Measurements from ENCODE around the gene KCNAB1.
A peak's percentile ranks its signal among the peaks of the same experiment; 100 is the strongest.

Gene KCNAB1

GRCh38 chr3:156407617-156408225, 287.3 kb downstream of the KCNAB1 start:
- no peak for DNase-seq (ENCODE audit: low read depth)

- no peak for DNase-seq (ENCODE audit: low read depth)
These were observed 289.3 kb downstream of the KCNAB1 start for GRCh38 chr3:156409694-156410093.

DNA sequence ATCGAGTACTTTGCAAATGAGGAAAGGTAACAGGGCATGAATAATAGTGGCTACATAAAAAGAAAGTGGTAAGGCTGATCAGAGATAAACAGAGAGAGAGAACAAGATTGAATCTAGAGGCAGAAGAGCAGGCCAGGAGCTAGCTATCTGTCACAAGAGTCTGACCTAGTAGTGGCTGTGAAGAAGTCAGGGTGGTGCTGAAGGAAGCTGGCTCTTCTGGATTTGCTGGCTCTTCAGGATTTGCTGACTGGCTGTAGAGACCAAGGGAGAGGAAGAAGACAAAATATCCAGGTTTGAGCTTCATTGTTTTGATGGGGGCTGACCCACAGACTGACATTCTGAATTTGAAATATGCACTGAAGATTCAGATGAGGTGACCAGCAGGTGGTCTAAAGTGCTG, 292.2 kb downstream of the KCNAB1 start:
- DNase-seq (ENCODE audit: low read depth), result no peak

- DNase-seq (ENCODE audit: low read depth), result no peak
These were observed 293.0 kb downstream of the KCNAB1 start for GRCh38 chr3:156413293-156413892.

DNA sequence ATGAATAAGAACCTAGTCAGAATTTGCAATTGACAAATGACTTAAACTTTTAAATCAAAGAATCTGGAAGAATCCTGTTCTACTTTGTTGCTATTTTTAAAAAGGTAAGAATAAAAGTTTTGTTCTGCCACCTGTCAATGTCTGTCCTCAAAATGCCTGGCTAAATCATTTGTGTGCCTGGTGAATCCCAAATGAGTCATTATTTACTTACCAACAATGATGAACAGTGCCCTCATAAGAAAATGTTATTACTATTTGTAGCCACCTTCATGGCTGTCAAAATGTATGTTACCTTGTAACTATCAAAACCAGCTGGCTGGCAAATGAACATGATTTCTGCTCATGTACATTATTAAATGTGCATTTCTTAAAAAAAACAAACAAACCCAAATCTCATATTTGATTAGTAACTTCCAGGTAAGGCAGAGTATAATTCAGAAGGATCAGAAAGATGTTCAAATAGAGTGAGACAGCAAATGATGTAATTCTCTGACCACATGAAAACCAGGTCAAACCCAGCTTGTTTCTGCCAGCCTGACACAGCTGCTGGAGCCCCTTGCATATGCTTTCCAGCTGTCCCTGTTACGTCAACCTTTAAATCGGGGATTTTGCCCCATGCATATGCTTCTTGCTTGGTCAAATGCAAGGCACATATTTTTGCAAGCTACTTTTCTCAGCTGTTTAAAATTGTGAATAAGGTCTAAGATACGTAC, 296.6 kb downstream of the KCNAB1 start:
- no peak for DNase-seq (ENCODE audit: low read depth)

GRCh38 chr3:156417559-156418132, 297.3 kb downstream of the KCNAB1 start:
- no peak for DNase-seq (ENCODE audit: low read depth)

GRCh38 chr3:156418428-156418827, 298.1 kb downstream of the KCNAB1 start:
- no peak for DNase-seq (ENCODE audit: low read depth)

DNA sequence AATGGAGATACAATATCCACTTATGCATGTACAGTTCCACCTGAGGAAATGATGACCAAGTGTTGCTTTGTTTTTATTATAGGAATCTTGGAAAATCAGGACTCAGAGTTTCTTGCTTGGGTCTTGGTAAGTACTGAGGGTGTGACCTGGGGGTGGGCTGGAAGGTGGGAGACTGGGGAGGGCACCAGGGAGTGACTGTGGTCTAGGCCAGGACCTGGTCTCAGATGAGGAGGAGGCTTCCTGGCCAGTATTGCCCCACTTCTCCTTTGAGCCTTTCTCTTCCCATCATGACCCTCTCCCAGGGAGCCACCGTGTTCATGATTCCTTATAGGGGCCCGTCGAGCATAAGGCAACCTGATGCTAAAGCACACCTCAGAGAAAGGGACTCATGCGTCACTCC, 301.2 kb downstream of the KCNAB1 start:
- DNase-seq (ENCODE audit: low read depth), result no peak

GRCh38 chr3:156424758-156425157, 304.4 kb downstream of the KCNAB1 start:
- DNase-seq (ENCODE audit: low read depth), result no peak

GRCh38 chr3:156425651-156426050, 305.3 kb downstream of the KCNAB1 start:
- no peak for DNase-seq (ENCODE audit: low read depth)

DNA sequence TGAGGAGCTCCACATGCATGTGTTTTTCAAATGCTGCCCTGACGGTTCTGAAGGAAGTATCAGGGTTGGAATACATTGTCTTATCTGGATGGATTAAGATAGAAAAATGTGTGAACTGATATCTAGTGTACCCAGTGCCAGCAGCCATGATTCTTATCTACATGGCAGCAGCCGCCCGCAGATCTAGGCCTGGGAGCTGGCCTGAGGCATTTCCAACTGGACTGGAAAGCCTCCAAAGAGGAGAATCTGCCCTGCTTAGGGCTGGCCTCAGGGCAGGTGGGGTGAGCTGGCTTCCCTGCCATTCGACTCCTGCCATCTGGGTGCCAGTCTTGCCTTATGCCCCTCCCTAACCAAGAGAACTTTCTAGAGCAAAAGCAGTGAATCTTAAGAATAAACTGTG, 308.7 kb downstream of the KCNAB1 start:
- DNase-seq (ENCODE audit: low read depth), result no peak

- DNase-seq (ENCODE audit: low read depth), result no peak
These were observed 311.2 kb downstream of the KCNAB1 start for GRCh38 chr3:156431334-156432124.

GRCh38 chr3:156432563-156432962, 312.2 kb downstream of the KCNAB1 start:
- DNase-seq (ENCODE audit: low read depth), result no peak

DNA sequence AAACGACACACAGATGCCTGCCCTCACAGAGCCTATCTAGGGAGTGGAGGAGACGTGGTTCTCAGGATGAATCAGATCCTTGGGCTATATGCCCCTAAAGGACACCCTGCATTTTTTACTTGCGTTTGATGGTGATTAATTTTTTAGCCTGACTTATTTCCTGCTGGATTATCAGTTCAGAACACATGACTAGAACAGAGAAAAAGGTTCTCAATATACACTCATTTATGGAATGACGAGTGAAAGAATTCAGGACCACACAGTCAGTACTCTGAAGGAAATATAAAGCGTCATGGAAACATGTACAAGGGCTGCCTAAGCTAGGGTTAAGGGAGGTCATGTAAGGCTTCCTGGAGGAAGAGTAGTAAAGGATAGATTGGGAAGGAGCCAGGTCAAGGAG, 312.8 kb downstream of the KCNAB1 start:
- DNase-seq (ENCODE audit: low read depth), result no peak

GRCh38 chr3:156433910-156434309, 313.5 kb downstream of the KCNAB1 start:
- DNase-seq (ENCODE audit: low read depth), result no peak

GRCh38 chr3:156434921-156435320, 314.5 kb downstream of the KCNAB1 start:
- DNase-seq (ENCODE audit: low read depth), result no peak

DNA sequence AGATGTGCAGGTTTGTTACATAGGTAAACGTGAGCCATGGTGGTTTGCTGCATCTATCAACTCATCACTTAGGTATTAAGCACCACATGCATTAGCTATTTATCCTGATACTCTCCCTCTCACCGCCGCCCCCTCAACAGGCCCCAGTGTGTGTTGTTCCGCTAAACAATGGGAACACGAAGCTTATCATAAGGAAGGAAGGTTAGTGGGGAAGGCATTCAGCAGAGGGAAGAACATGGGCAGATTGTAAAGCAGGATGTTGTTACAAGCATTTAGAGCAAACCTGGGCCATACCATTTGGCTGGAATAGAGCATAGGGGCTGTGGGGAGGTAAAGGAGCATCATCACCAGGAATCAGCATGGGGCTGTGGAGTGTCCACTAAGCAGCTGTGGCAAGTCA, 322.7 kb downstream of the KCNAB1 start:
- DNase-seq (ENCODE audit: low read depth), result no peak

- DNase-seq (ENCODE audit: low read depth), result no peak
These were observed 325.0 kb downstream of the KCNAB1 start for GRCh38 chr3:156445117-156446090.

- peak; percentile 3 for DNase-seq (ENCODE audit: low read depth)
These were observed 327.9 kb downstream of the KCNAB1 start for GRCh38 chr3:156448300-156448699.

DNA sequence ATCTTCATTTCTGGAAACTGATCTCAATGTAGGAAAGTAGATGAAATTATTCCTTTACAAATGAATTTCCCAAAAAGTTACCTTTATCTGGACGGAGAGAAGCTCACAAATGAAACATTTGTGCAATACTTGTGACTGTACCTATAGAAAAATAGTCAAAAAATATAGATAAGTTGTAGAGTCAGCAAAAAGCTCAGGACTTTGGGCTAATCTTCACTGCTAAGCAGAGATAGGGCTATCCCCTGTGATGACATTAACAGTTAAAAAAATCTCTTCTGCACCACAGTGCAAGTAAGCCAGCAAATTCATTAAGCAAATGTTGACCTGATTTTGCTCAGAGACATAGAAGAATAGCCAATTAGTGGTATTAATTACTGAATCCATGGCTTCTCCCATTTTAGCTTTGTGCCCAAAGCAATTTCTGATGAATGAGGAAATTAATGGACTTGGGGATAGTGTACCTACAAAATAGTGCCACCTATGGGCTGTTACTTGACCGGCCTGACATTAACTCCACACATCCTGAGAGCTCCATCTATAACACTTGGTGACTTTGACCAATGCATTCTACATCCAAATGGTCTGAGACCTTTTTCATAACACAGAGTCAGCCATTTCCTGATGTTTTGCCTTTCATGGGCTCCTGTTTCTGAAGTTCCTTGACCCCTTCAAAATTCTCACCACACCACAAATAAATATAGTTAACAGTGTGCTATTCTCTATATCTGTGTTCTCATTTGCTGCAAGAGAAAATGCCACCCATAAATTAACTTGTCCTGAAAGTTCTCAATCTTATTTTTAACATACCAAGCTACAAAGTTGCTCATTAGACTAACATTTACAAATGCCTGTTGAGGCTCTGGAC, 329.6 kb downstream of the KCNAB1 start:
- no peak for DNase-seq (ENCODE audit: low read depth)

Data from stimulated activated CD8-positive, alpha-beta memory T cell treated with anti-CD3 and anti-CD28 coated beads, Interleukin-15, amount 100 ng/mL, for 1 hour (primary cell).